Uterus (tissue), 2 donors: ENCODE data around the gene TMBIM4.

Experiments
- POLR2A ChIP-seq, 2 donors: fragments of 450-650 bp; IDR thresholded peaks; one replicate each; pipeline ENCODE4 v1.6.1; 2016; ENCODE audit warnings: antibody characterized with exemption in 2 of 2, mild to moderate bottlenecking in 1 of 2, moderate library complexity in 1 of 2
- TF ChIP-seq, protein P1 (sequence below), 4 experiments: fragments of 200-600 bp in 2 of 4; fragments of 450-650 bp in 2 of 4; sonication (generic) in 2 of 4; IDR thresholded peaks; one replicate each; pipeline ENCODE4 v1.5.1; 2016 to 2019; ENCODE audit warnings: antibody characterized with exemption in 4 of 4, mild to moderate bottlenecking in 2 of 4, moderate library complexity in 1 of 4

DNA sequence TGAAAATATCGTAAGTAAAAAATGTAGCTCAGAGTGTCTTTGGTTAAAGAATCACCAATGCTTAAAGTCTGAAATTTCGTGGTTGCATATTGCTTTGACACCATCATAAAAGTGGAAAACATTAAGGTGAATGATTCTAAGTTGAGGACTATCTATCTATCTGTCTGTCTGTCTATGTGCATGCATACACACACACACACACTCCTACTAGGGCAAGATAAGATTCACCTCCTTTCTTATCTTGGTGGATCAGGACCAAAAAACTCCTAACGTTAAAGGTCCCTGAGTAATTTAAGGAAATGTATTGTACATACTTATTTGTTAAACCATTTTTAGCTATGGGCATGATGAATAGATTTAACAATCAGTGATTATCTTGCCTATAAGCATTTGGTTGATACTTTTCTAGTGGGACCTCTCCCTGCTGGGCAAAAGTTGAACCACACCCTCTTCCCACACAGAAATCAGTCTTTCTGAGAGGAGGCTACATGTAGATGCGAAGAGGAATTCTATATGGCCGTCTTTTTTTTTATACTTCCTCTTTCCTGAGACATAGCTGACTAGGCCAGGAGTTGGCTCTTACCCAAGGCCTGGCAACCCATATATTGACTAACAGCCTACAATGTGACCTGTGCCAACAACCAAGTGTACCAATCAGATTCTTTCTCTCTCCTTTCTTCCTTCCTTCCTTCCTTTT, 19.9 kb downstream of the TMBIM4 start:
- TF ChIP-seq, protein P1, sequence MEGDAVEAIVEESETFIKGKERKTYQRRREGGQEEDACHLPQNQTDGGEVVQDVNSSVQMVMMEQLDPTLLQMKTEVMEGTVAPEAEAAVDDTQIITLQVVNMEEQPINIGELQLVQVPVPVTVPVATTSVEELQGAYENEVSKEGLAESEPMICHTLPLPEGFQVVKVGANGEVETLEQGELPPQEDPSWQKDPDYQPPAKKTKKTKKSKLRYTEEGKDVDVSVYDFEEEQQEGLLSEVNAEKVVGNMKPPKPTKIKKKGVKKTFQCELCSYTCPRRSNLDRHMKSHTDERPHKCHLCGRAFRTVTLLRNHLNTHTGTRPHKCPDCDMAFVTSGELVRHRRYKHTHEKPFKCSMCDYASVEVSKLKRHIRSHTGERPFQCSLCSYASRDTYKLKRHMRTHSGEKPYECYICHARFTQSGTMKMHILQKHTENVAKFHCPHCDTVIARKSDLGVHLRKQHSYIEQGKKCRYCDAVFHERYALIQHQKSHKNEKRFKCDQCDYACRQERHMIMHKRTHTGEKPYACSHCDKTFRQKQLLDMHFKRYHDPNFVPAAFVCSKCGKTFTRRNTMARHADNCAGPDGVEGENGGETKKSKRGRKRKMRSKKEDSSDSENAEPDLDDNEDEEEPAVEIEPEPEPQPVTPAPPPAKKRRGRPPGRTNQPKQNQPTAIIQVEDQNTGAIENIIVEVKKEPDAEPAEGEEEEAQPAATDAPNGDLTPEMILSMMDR (IDR thresholded peaks at IDR 0.05) = no peak
- TF ChIP-seq POLR2A (IDR thresholded peaks at IDR 0.05) = no peak
